OCI-LY1 (cell line): Measurements from ENCODE around the gene PTPN13.

Experiments used
- H2AFZ ChIP-seq: fragments of 200-600 bp; sonication (generic), shearing (Covaris generic); 2 replicates; pipeline ENCODE4 v1.6.0; 2014; ENCODE audit warnings: antibody characterized with exemption, mild to moderate bottlenecking, low read length
- H3F3A ChIP-seq: fragments of 200-600 bp; sonication (generic), shearing (Covaris generic); 2 replicates; pipeline ENCODE4 v1.6.0; 2014; ENCODE audit warnings: mild to moderate bottlenecking, antibody characterized with exemption, low read length, moderate library complexity; ENCODE audit not compliant: insufficient read depth
- H3K27ac ChIP-seq: fragments of 200-600 bp; sonication (generic); 2 replicates; pipeline ENCODE4 v1.5.1; 2014; ENCODE audit warnings: low read length, mixed run types, mild to moderate bottlenecking, low read depth; ENCODE audit not compliant: poor library complexity, severe bottlenecking
- H3K27me3 ChIP-seq: fragments of 200-600 bp; sonication (generic); 2 replicates; pipeline ENCODE4 v1.6.0; 2014; ENCODE audit warnings: antibody characterized with exemption, mild to moderate bottlenecking, low read length, moderate library complexity; ENCODE audit not compliant: insufficient read depth
- H3K36me3 ChIP-seq: fragments of 200-600 bp; sonication (generic); 2 replicates; pipeline ENCODE4 v1.6.1; 2014; ENCODE audit warnings: mild to moderate bottlenecking, antibody characterized with exemption, low read length, moderate library complexity, mixed read lengths; ENCODE audit not compliant: insufficient read depth
- H3K4me1 ChIP-seq: fragments of 200-600 bp; sonication (generic); 2 replicates; pipeline ENCODE4 v1.5.1; 2014; ENCODE audit warnings: mild to moderate bottlenecking, low read length, moderate library complexity; ENCODE audit not compliant: insufficient read depth, severe bottlenecking
- H3K4me2 ChIP-seq: fragments of 200-600 bp; sonication (generic), shearing (Covaris generic); 2 replicates; pipeline ENCODE4 v1.6.1; 2014; ENCODE audit warnings: low read length
- H3K4me3 ChIP-seq: fragments of 200-600 bp; sonication (generic); 2 replicates; pipeline ENCODE4 v1.5.1; 2014; ENCODE audit warnings: low read length, low read depth, mild to moderate bottlenecking, mixed read lengths; ENCODE audit not compliant: poor library complexity, severe bottlenecking
- H3K79me2 ChIP-seq: fragments of 200-600 bp; shearing (Covaris generic); 2 replicates; pipeline ENCODE4 v1.6.1; 2016; ENCODE audit warnings: mixed run types, low read length, mixed read lengths; ENCODE audit not compliant: insufficient read depth
- H3K9ac ChIP-seq: fragments of 200-600 bp; sonication (generic), shearing (Covaris generic); 2 replicates; pipeline ENCODE4 v1.6.1; 2014; ENCODE audit warnings: mild to moderate bottlenecking, low read length, mixed read lengths
- H3K9me2 ChIP-seq: fragments of 200-600 bp; sonication (generic), shearing (Covaris generic); 2 replicates; pipeline ENCODE4 v1.6.1; 2014; ENCODE audit warnings: low read depth, mild to moderate bottlenecking, low read length, mixed read lengths
- H3K9me3 ChIP-seq: fragments of 200-600 bp; shearing (Covaris generic); 2 replicates; pipeline ENCODE4 v1.6.1; 2014; ENCODE audit warnings: low read length, mixed read lengths
- H4K20me1 ChIP-seq: fragments of 200-600 bp; sonication (generic), shearing (Covaris generic); 2 replicates; pipeline ENCODE4 v1.6.0; 2016; ENCODE audit warnings: mild to moderate bottlenecking, low read length; ENCODE audit not compliant: insufficient read depth
- CTCF ChIP-seq: fragments of 200-600 bp; sonication (generic), shearing (Covaris generic); IDR thresholded peaks from 2 replicates; pipeline ENCODE4 v1.5.1; 2017; ENCODE audit warnings: mild to moderate bottlenecking, antibody characterized with exemption, low read length, moderate library complexity, mixed read lengths
- EZH2 ChIP-seq: fragments of 200-600 bp; sonication (generic), shearing (Covaris generic); IDR thresholded peaks from 2 replicates; pipeline ENCODE4 v1.8.0; 2017; ENCODE audit warnings: borderline replicate concordance, mixed run types, mild to moderate bottlenecking, antibody characterized with exemption, low read length, moderate library complexity, mixed read lengths

PTPN13 gene

GRCh38 chr4:86661006-86661405 is 66.9 kb downstream of the PTPN13 start:
- no peaks in the 10 kb centered on the region for H3K4me1 ChIP-seq
- H3K36me3 ChIP-seq, result no peaks in the 10 kb centered on the region
- H3K79me2 ChIP-seq, result no peaks in the 10 kb centered on the region
- H3K9ac ChIP-seq, result no peak overlapping the region
- no peak overlapping the region for H2AFZ ChIP-seq
- H4K20me1 ChIP-seq, result no peaks in the 10 kb centered on the region
- TF ChIP-seq EZH2, result no peak
- H3K27me3 ChIP-seq, result no peaks in the 10 kb centered on the region
- no peak overlapping the region for H3K4me3 ChIP-seq
- no peaks in the 10 kb centered on the region for H3K9me3 ChIP-seq
- H3K4me2 ChIP-seq, result no peak overlapping the region
- H3F3A ChIP-seq, result no peaks in the 10 kb centered on the region
- no peaks in the 10 kb centered on the region for H3K9me2 ChIP-seq
- H3K27ac ChIP-seq, result no peak overlapping the region

GRCh38 chr4:86661418-86661817 is 67.3 kb downstream of the PTPN13 start:
- Histone ChIP-seq H3K36me3 (no peaks in the 10 kb centered on the region), H3K9me2 (no peaks in the 10 kb centered on the region), H3K79me2 (no peaks in the 10 kb centered on the region), H3K9ac (no peak overlapping the region), H3K27ac (no peak overlapping the region), H3F3A (no peaks in the 10 kb centered on the region), H3K4me3 (no peak overlapping the region), H2AFZ (no peak overlapping the region), H3K9me3 (no peaks in the 10 kb centered on the region), H4K20me1 (no peaks in the 10 kb centered on the region), H3K27me3 (no peaks in the 10 kb centered on the region), H3K4me2 (no peak overlapping the region), H3K4me1 (no peaks in the 10 kb centered on the region)
- TF ChIP-seq EZH2 (no peak), CTCF (no peak)

GRCh38 chr4:86664959-86665358 is 70.8 kb downstream of the PTPN13 start:
- no peak for TF ChIP-seq CTCF
- no peak for TF ChIP-seq EZH2
- Histone ChIP-seq H4K20me1 (no peaks in the 10 kb centered on the region), H3K9ac (no peak overlapping the region), H3K27ac (no peak overlapping the region), H3K9me3 (no peaks in the 10 kb centered on the region), H3K79me2 (no peaks in the 10 kb centered on the region), H3K4me3 (no peak overlapping the region), H3K4me2 (no peak overlapping the region), H3K27me3 (no peaks in the 10 kb centered on the region), H3F3A (no peaks in the 10 kb centered on the region), H3K36me3 (no peaks in the 10 kb centered on the region), H3K4me1 (no peaks in the 10 kb centered on the region), H2AFZ (no peak overlapping the region), H3K9me2 (no peaks in the 10 kb centered on the region)

- no peaks in the 10 kb centered on the region for H3K36me3 ChIP-seq
- H3F3A ChIP-seq, result no peaks in the 10 kb centered on the region
- no peaks in the 10 kb centered on the region for H3K79me2 ChIP-seq
- H3K4me1 ChIP-seq, result no peaks in the 10 kb centered on the region
- H3K27me3 ChIP-seq, result no peaks in the 10 kb centered on the region
- H3K9me2 ChIP-seq, result no peaks in the 10 kb centered on the region
- no peak overlapping the region for H2AFZ ChIP-seq
- H3K4me3 ChIP-seq, result no peak overlapping the region
- no peak for TF ChIP-seq EZH2
- no peak overlapping the region for H3K9ac ChIP-seq
- no peaks in the 10 kb centered on the region for H3K9me3 ChIP-seq
- no peak overlapping the region for H3K4me2 ChIP-seq
- H4K20me1 ChIP-seq, result no peaks in the 10 kb centered on the region
- no peak overlapping the region for H3K27ac ChIP-seq
Measured at GRCh38 chr4:86670298-86670697, 76.2 kb downstream of the PTPN13 start.
